GM18951 (cell line): ENCODE data around the gene WDR64.

ENCODE experiments used
- POLR2A ChIP-seq: IDR thresholded peaks from 4 replicates; pipeline ENCODE4 v1.6.1; 2011; ENCODE audit warnings: mild to moderate bottlenecking; ENCODE audit not compliant: insufficient read length, insufficient read depth; ENCODE audit errors: extremely low read depth
- in situ Hi-C: fragments of 300-500 bp; cut with MboI; formaldehyde crosslinking; loops from one replicate; pipeline ENCODE4 v1.12.0; 2022; ENCODE audit warnings: low sequenced_read_pairs, mixed read lengths, inconsistent platforms; ENCODE audit not compliant: unreplicated experiment

The WDR64 gene

GRCh38 chr1:241736387-241736786 lies 84.3 kb downstream of the WDR64 start:
- in situ Hi-C loops = no loop called here
- TF ChIP-seq POLR2A = no peak

- no peak for TF ChIP-seq POLR2A
- in situ Hi-C loops = no loop called here
These were observed 86.4 kb downstream of the WDR64 start for GRCh38 chr1:241738284-241739078.

GRCh38 chr1:241742084-241742483 lies 90.0 kb downstream of the WDR64 start:
- in situ Hi-C loops = no loop called here
- TF ChIP-seq POLR2A = no peak

- TF ChIP-seq POLR2A = no peak
- in situ Hi-C loops = no loop called here
These were observed 92.5 kb downstream of the WDR64 start for GRCh38 chr1:241744591-241744990.

GRCh38 chr1:241747992-241748391 lies 95.9 kb downstream of the WDR64 start:
- in situ Hi-C loops = no loop called here
- TF ChIP-seq POLR2A = no peak

- no peak for TF ChIP-seq POLR2A
- in situ Hi-C loops = no loop called here
These were observed 97.2 kb downstream of the WDR64 start for GRCh38 chr1:241749041-241749944.

DNA sequence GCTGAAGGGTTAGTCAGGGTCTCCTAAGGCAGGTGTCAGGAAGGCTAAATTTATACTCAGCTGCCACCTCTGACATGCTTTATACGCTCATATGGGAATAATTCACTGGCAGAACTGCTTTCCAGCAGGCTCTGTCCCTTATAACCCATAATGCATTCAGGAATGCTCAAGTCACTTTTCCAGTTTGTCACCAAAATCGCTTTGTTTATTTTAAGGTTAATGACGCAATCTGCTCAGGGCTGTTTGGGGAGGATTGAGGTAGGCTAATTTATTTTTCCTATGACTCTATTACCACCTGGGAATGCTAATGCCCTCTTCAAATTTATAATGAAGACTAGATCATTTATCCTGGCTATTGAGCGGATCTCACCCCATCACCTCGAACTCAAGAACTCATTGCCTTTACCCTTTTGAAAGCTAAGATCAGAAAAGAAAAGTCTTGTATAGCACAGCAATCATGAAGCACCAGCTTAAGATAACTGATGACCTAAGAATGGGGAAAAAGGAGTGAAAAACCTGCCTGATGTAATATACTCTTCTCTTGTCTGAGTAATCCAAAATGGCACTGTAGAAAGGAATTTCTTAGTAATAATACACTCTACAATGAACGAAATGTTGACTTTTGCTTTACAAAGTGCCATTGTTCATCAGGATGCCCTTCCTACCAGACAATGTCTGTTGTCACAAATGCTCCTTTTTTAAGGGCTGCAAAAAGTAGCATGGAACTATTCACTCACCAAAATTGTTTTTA lies 98.0 kb downstream of the WDR64 start:
- no peak for TF ChIP-seq POLR2A
- in situ Hi-C loops = no loop called here

- in situ Hi-C loops = no loop called here
- no peak for TF ChIP-seq POLR2A
These were observed 99.4 kb downstream of the WDR64 start for GRCh38 chr1:241751524-241751923.

- TF ChIP-seq POLR2A = no peak
- in situ Hi-C loops = no loop called here
These were observed 110.7 kb downstream of the WDR64 start for GRCh38 chr1:241762713-241763339.

DNA sequence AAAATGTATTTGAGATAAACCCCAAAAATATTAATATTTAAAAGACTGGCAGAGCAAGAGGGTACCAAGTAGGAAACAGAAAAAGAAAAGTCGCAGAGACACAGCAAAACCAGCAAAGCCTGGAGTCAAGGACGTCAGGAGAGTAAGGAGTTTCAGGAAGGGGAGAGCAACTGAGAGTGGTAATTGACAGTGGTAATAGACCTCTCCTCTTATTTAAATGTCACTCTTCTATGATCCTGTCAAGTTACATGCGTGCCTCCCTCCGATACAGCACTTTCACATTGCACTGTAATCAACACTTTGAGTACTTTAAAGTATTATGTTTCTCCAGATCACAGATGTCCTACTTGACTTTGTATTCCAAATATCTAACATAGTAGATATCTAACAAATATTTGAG lies 113.3 kb downstream of the WDR64 start:
- TF ChIP-seq POLR2A = no peak
- in situ Hi-C loops = no loop called here

DNA sequence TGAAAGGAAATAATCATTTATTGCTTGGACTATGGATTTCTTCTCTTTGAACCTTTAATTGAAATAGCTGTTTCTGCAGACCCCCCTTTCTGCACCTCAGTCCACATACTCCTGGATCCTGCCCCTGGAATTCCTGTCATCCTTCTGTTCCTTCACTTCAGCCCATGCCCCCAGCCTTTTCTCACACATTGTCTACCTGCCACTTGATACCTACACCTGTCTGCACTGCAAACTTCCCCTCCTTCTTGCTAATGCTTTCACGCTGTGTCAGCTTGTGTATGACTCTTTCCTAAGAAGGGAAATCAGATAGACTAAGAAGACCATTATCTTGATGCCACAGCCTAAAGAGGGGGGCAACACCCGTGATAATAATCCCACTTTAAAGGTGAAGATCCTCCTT lies 115.7 kb downstream of the WDR64 start:
- TF ChIP-seq POLR2A = no peak
- in situ Hi-C loops = no loop called here

- in situ Hi-C loops = no loop called here
- no peak for TF ChIP-seq POLR2A
These were observed 118.0 kb downstream of the WDR64 start for GRCh38 chr1:241770115-241770514.

- no peak for TF ChIP-seq POLR2A
- in situ Hi-C loops = no loop called here
These were observed 119.0 kb downstream of the WDR64 start for GRCh38 chr1:241771117-241771516.
